Stimulated activated CD8-positive, alpha-beta memory T cell treated with anti-CD3 and anti-CD28 coated beads, Interleukin-12 subunit alpha, Interleukin-12 subunit beta, amount 100 ng/mL, for 24 hours (primary cell): ENCODE measurements around the gene FAM98C.

Experiments used
- DNase-seq: peaks from one replicate; pipeline ENCODE4 v3.0.0-alpha.2; 2020; ENCODE audit errors: extremely low read depth

The FAM98C gene

DNA sequence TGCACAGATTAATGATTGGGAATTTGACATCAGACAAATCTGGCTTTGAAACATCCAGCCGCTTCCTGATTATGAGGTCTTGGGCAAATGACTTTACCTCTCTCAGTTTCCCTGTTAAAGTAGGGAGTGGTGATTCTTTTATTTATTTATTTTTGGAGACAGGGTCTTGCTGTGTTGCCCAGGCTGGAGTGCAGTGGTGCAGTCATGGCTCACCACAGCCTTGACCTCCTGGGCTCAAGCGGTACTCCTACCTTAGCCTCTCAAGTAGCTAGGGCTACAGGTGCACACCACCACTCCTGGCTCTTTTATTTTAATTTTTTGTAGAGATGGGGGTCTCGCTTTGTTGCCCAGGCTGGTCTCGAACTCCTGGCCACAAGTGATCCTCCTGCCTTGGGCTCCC is 25.8 kb upstream of the FAM98C start:
- no peak for DNase-seq

DNA sequence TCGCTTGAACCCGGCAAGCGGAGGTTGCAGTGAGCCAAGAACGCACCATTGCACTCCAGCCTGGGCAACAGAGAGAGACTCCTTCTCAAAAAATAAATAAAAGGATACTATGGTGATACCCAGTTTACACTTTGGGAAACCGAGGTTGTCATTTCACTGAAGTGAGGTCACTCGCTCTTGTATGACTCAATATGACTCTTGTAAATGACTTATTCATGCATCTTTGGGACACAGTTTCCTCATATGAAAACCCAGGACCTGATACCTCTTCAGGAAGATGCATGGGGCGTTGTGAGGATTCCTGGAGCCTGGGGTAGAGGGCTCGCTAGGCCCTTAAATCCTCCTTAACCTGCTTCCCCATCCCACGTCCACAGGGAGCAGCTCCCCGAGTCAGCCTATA is 24.0 kb upstream of the FAM98C start:
- DNase-seq: no peak

GRCh38 chr19:38381138-38381537 is 21.8 kb upstream of the FAM98C start:
- DNase-seq: no peak

GRCh38 chr19:38383184-38383583 is 19.7 kb upstream of the FAM98C start:
- DNase-seq: no peak

DNA sequence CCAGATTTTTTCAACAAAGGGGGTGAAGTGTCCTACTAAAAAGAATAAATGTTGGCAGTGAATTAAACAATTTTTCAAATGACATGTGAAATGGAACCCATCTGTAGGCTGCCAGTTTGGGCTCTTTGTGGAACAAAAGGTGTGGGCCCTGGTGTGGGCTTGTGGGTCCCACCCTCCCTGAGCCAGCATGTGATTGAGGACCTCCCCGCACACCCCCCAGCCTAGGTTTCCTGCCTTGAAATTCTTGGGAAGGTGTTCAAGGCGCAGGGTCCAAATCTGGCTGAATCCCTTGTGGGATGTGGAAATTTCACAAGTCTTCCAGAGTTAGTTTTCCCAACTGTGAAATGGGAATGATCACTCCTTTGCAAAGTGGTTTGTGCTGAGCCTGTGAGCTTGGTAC is 19.1 kb upstream of the FAM98C start:
- DNase-seq: no peak

DNA sequence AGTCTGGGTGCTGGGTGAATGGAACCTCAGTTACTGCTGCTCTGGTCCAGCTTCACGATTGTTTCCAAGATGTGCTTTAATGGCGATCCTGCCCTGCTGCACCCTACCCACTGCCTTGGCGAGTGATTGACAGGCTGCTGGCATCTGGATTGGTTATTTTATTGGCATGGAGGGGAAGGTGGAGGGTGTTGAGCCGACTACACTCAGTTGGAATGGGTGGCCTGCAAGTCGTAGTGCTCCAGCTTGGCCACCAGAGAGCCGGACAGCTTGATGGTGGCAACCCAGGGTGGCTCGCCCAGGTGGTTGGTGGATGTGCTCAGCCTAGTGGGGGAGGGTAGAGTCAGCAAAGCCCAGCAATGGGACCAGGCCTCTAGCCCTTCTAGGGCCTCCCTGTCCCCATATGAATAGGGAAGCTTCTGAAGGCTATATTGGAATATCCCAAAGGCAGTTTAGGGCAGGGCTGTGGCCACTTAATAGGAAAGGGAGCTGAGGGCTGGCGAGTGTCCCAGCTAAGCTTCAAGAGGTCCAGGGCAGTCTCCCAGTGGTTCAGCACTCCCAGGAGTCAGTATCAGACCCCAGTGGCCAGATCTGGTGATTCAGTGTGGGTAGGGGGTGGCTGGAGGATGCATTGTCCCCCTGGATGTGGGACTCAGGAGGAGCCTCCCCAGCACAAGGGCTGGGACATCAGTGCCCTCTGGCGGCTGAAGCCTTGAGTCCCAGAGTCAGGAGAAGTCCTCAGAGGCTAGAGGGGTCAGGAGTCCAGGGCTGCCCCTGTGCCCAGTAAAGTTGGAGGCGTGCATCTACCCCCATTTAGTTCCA is 18.5 kb upstream of the FAM98C start:
- DNase-seq: no peak

DNA sequence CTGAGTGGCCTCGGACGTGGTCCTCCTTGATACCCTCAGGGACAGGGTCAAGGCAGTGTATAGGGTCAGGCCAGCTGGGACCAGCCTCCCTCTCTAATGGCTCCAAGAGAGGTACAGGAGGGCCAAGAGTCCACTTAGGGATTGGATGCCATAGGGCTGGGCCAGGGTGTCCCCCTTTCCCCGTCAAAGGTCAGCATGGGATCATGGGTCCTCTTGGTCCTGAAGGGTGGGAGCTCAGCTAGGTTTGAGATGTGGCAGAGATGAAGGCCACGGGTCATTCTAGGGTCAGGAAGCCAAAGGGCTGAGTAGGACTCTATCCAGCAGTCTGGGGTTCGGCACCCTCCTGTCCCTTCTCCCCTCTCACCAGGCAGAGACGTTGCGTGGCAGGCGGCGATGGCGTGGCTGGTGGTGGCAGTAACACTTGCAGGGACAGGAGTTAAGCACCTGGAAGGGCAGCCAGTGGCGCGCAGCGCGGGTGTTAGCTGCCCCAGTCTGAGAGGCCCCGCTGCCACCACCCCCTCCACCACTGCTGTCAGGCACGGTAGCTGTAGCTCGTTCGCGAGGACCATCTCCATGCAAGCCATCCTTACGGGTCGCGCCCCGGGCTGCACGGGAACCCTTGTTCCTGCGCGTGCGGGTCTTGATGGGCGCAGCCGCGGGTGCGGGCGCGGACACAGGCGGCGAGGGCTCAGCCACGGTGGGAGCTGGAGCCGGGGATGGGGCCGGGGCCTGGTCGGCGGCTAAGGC is 17.7 kb upstream of the FAM98C start:
- no peak for DNase-seq

DNA sequence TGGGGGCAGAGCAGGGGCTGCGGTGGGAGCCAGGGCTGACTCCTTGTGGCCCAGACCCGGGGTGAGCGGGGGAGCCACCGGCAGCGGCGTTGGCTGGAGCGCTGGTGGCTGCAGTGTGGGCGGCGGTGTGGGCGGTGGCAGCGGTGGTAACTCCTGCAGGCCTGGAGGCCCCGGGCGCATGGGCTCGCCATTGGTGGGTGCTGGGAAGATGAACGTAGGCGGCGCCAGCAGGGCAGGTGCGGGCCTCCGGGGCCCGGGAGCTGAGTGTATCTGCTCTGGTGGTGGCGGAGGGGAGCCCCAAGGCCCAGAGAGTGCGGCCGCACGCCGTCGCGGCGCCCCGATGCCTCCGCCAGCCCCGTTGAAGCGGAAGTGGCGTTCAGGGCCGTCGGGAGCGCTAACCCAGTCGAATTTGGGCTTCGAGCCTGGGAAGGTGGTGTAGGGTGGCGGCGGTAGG is 17.1 kb upstream of the FAM98C start:
- no peak for DNase-seq

DNA sequence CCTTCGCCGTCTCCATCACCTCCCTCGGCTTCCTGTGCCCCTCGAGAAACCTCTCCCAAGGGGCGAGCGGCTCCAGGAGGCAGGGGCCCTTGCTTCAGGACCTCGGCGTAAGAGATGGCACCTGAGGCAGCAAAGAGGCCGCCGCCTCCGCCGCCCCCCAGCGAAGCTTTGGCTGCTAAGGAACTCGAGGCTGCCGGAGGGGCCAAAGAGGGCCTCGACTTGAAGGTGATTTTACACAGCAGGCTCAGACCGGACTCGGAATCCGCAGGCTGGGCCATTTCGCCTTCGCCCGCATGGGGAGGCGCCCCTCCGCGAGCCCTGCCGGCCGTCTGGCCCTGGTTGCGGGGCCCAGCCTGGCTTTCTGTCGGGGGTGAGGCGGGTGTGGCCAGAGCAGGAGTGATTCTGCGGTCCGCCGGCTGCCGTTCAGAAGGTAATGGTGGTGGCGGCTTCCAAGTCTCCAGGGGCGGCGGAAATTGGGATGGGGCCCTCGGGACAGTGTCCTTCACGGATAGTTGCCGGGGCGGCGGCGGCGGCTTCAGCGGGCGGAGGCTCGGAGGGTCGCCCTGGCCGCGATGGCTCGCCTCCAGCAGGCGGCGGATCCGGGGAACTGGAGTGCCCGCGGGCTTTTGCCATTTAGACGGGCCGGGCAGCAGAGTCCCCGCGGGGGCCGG is 16.5 kb upstream of the FAM98C start:
- no peak for DNase-seq

DNA sequence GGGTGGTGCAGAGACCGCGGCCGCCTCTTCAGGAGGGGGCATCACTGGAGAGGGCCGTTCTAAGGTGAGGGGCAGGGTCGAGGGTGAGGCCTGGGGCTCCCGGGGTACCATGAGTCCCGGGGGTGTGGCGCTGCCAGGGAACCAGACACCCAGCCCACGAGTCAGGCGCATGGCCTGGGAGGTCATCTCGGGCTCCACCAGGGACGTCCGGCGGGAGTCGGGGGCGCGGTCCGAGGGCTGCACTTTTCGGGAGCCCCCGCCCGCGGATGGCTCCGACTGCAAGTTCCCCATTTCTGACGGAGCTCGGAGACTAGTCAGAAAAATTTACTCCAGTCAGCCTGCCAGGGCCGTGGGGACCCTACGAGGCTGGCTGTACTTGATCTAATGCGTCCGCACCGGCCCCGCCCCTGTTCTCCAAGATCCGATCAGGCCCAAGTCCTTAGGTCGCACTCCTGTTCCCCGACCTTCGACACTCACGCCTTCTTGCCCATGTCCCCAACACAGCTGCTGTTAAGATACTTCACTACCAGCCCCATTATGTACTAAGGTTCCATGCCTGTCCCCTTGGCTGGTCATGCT is 15.8 kb upstream of the FAM98C start:
- no peak for DNase-seq

GRCh38 chr19:38387550-38388348 is 15.1 kb upstream of the FAM98C start, which contains the start of gene GGN:
Gene GGN, minus strand, starts transcription at chr19:38388034. Its CDS starts 773 bp downstream, at chr19:38387261.
- peak; percentile 51 for DNase-seq

DNA sequence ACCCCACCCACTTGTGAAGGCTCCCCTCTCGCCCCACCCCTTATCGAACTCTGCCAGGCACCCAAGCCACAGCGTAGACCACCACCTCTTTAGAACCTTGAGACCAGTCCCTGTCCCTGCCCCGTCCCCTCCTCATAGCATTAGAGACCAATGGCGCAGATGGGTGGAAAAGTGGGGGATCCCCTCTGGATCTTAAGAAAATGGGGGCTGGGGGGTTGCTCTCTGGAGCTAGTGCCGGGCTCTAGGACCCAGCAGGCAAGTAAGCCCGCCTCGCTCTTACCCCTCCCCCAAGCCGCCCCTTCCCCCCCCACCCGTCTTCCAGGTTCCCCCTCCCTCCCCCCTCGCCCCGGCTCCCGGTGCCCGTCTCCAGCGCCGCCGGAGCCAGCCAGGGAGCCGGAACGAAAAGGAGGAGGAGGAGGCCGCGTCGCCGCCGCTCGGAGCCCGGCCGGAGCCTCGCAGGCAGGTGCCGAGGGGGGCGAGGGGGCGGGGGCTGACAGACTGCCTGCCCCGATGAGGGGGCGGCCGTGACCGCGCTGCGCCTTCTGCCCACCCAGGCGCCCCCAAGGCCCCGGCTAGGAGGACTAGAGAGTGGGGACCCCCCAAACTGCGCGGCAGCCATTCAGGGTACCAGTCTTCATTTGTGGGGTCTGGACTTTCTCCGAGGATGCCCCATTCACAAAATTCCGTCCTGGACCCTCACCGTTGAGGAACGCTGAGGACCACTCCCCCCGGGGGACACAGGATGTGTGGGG is 14.4 kb upstream of the FAM98C start, which contains the start of gene SPRED3:
TSS of gene SPRED3 (plus strand) at position 349 of the 752 bp plus-strand sequence. CDS start 1,606 bp downstream, outside the sequence.
- DNase-seq: no peak

DNA sequence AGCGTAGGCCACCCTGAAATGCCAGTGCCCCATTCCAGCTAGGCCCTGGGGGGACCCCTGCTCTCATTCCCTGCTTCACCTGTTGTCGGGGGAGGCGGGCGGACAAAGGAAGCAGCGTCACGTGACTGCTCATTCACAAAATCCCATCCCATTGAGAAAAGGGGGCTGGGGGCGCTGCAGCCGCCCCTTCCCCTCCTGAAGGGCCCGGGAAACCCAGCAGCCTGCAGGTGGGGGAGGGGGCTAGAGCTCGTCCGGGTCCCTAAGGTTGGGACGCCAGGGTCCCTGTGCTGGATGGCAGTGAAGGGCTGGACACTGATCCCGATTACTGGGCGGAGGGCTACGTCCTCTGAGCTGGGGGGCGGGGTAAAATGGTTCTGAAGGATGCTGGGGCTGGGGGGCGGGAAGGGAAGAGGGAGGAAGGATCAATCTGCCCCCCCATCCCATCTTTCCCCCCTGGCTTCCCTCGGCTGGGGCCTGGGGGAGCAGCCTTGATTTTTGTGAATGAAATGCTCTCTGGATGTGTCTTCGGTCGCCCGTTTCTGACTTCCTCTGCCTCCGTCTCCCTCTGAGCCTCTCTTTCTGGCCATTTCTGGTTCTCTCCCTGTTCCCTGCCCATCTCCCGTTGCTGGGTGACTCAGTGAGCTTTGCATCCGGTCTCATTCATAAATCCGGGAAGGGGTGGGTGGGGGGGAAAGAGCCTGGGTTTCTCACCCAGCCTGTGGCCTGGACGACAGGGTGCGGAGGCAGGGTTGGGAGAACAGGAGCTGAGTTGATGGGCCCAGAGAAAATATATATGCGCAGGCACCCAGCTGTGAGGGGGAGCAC is 13.6 kb upstream of the FAM98C start:
- no peak for DNase-seq

- no peak for DNase-seq
These were observed 12.7 kb upstream of the FAM98C start for GRCh38 chr19:38389957-38390924.

DNA sequence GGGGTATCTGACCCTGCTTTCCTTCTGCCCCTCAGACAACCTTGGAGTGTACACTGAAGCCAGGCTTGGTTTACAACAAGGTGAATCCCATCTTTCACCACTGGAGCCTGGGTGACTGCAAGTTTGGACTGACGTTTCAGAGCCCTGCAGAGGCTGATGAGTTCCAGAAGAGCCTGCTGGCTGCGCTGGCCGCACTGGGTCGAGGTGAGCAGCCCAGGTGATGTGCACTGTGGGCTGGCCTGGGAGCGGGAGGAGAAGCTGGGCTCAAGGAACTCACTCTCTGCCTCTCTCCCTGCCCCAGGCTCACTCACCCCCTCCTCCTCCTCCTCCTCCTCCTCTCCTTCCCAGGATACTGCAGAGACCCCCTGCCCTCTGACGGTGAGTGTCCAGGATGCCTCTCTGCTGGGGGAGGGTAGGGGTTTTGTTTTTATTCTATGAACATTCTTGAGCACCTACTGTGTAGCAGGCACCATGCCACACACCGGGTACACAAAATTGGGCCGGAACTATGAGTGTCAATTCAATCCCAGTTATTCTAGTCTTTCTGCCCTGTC is 10.9 kb upstream of the FAM98C start:
- DNase-seq: no peak

DNA sequence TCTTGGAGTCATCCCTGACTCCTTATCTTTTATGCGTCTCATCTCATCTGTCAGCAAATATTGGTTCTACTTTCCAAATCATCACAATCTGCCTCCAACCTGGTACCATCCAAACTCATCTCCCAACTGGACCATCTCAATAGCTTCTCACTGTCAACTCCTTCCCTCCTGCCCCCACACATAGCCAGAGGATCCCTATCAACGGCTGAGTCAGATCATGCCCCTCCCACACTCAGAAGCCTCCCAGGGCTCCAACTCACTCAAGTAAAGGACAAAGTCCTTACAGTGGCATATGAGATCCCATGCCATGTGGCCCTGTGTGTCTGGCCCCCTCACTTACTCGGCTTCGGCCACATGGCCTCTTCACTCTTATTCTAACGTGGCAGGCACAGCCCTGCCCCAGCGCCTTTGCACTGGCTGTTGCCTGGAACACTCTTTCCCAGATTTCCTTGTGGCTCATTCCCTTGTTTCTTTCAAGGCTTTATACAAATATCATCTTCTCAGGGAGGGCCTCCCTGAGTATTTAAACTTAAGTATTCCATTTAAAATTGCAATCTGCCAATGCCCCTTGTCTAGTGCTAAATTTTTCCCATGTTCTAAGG is 10.1 kb upstream of the FAM98C start:
- no peak for DNase-seq

- DNase-seq: peak; percentile 40
These were observed 8.4 kb upstream of the FAM98C start for GRCh38 chr19:38394488-38394887.
